ENCODE results near the gene RBL2. TPM values are rescaled to one million over a fixed set of nuclear protein-coding genes. Genes with fewer than 3 reads are reported as not detected.

RBL2 gene
- total and polyA plus RNA-seq, 9 of the 15 experiments (the other 6 are each of a cell fraction or from before 2014, with no cell fraction given) = 7.8 to 76.3 (median 28.5) TPM

- ChIA-PET CTCF (ENCODE audit: low intra/inter-chr PET ratio) (no interaction called here), POLR2A (no interaction called here)
- no peak for DNase-seq (ENCODE audit: extremely low read depth in 1 of 4, low spot score in 3 of 4)
- FAIRE-seq = no peak
- peaks cover 0 to 6% of the 10 kb centered on the region in 2 experiments; a peak in 2 of 5 replicates for H3K4me1 ChIP-seq (replicated peaks in 1 of 2; ENCODE audit: control insufficient read depth in 2 of 2, insufficient read depth in 2 of 2, low read length in 2 of 2)
- H3K27me3 ChIP-seq (ENCODE audit: control insufficient read depth in 2 of 2, insufficient read depth in 2 of 2, low read length in 2 of 2) = peaks cover 3 to 18% of the 10 kb centered on the region in 2 experiments
- H3K4me2 ChIP-seq (ENCODE audit: insufficient read depth, low read length) = no peak overlapping the region
- TF ChIP-seq ZNF589 (CRISPR knock-in tag; IDR thresholded peaks at IDR 0.05; ENCODE audit: low read depth) = 0 out of 2 replicates have a peak, but pooled peaks have one; percentile 11
- no peak for TF ChIP-seq MLLT1 (IDR thresholded peaks at IDR 0.05)
- no peaks in the 10 kb centered on the region for H3K9me1 ChIP-seq (ENCODE audit: control insufficient read depth, insufficient read depth, low read length)
- H3K9me3 ChIP-seq (replicated peaks; ENCODE audit: control insufficient read depth, insufficient read depth, low read depth, low read length) = no peaks in the 10 kb centered on the region
- 40% methylated on average over 1 of the region's 4 CpGs for WGBS (ENCODE audit: insufficient coverage, low coverage, missing lambda C conversion rate)
- no peaks in the 10 kb centered on the region for H3K36me3 ChIP-seq (ENCODE audit: control insufficient read depth, insufficient read depth, low read length)
- H2AFZ ChIP-seq (ENCODE audit: low read depth, low read length) = no peak overlapping the region
- no peak overlapping the region for H3K4me3 ChIP-seq
- no peak for ATAC-seq
- in situ Hi-C loops (cut with MboI) (loop anchor here (25.0 kb wide), 1 partner anchor 1331 kb away; no protein-coding TSS in a partner anchor), intact Hi-C loops (cut with micrococcal nuclease) (no loop called here)
- no TSS peak for BruUV-seq (replicated peaks)
- H3K27ac ChIP-seq (ENCODE audit: extremely low read depth, low read depth, low read length) = no peak overlapping the region
- no peaks in the 10 kb centered on the region for H3K79me2 ChIP-seq (ENCODE audit: control insufficient read depth, insufficient read depth, low read length)
- H4K20me1 ChIP-seq (replicated peaks; ENCODE audit: control insufficient read depth, insufficient read depth, low read length) = no peaks in the 10 kb centered on the region
- H3K9ac ChIP-seq (ENCODE audit: insufficient read depth in 1 of 2, low read depth in 2 of 2, low read length in 2 of 2) = no peak overlapping the region
These were observed 83.6 kb downstream of the RBL2 start for GRCh38 chr16:53517851-53518250.
